GOT3 (cell line): ENCODE data around the gene SLC22A23.
"Not testable (repeated sequence)": the region's sequence is repeated elsewhere in the genome, so short reads cannot be mapped to it uniquely, and the experiment has no call there.

Experiments used
- DNase-seq: peaks from one replicate; lab custom pipeline; 2025; ENCODE audit warnings: mixed read lengths; lab: John Stamatoyannopoulos, UW

SLC22A23 gene

GRCh38 chr6:3263096-3263495 lies 193.8 kb downstream of the SLC22A23 start:
- no peak for DNase-seq

- DNase-seq = no peak
These were observed 194.9 kb downstream of the SLC22A23 start for GRCh38 chr6:3261921-3262320.

- no peak for DNase-seq
These were observed 195.4 kb downstream of the SLC22A23 start for GRCh38 chr6:3261518-3261820.

- no peak for DNase-seq
These were observed 195.9 kb downstream of the SLC22A23 start for GRCh38 chr6:3260772-3261517.

- DNase-seq = no peak
These were observed 196.6 kb downstream of the SLC22A23 start for GRCh38 chr6:3260296-3260695.

- no peak for DNase-seq
These were observed 197.3 kb downstream of the SLC22A23 start for GRCh38 chr6:3259491-3259958.

GRCh38 chr6:3258720-3259490 lies 197.9 kb downstream of the SLC22A23 start, which contains the start of gene PSMG4:
TSS of gene PSMG4 (plus strand) at chr6:3258947. CDS start at chr6:3259023, 76 bp downstream.
- DNase-seq = peak; percentile 78

- DNase-seq = no peak
These were observed 198.6 kb downstream of the SLC22A23 start for GRCh38 chr6:3258201-3258600.

- DNase-seq = no peak
These were observed 203.3 kb downstream of the SLC22A23 start for GRCh38 chr6:3253597-3253961.

GRCh38 chr6:3252861-3253596 lies 203.8 kb downstream of the SLC22A23 start:
- DNase-seq = no peak

GRCh38 chr6:3252369-3252768 lies 204.5 kb downstream of the SLC22A23 start:
- no peak for DNase-seq

- DNase-seq = peak; percentile 48
These were observed 205.2 kb downstream of the SLC22A23 start for GRCh38 chr6:3251462-3252314.

- no peak for DNase-seq
These were observed 206.6 kb downstream of the SLC22A23 start for GRCh38 chr6:3250231-3250675.

- DNase-seq = no peak
These were observed 207.0 kb downstream of the SLC22A23 start for GRCh38 chr6:3249821-3250220.

- no peak for DNase-seq
These were observed 209.3 kb downstream of the SLC22A23 start for GRCh38 chr6:3247255-3248146.

- DNase-seq = no peak
These were observed 211.6 kb downstream of the SLC22A23 start for GRCh38 chr6:3245216-3245615.

- not testable (repeated sequence) for DNase-seq
These were observed 212.1 kb downstream of the SLC22A23 start for GRCh38 chr6:3244832-3245161.

- DNase-seq = no peak
These were observed 212.6 kb downstream of the SLC22A23 start for GRCh38 chr6:3244003-3244831.

- no peak for DNase-seq
These were observed 214.1 kb downstream of the SLC22A23 start for GRCh38 chr6:3242768-3243167.

GRCh38 chr6:3241745-3242144 lies 215.1 kb downstream of the SLC22A23 start:
- not testable (repeated sequence) for DNase-seq
